K562 (cell line): Measurements from ENCODE around the gene ZNF785. TPM values are rescaled to one million over a fixed set of nuclear protein-coding genes. Genes with fewer than 3 reads are reported as not detected.

Experiments used
- L3MBTL2 ChIP-seq: fragments of 450-650 bp; IDR thresholded peaks from 2 replicates; pipeline ENCODE4 v1.6.1; 2016; ENCODE audit warnings: mild to moderate bottlenecking, moderate library complexity
- POLR2AphosphoS2 ChIP-seq: IDR thresholded peaks from 2 replicates; pipeline ENCODE4 v1.6.1; 2012; ENCODE audit warnings: low read length, improper control_type of control experiment
- POLR3A ChIP-seq: IDR thresholded peaks from 2 replicates; pipeline ENCODE4 v1.6.1; 2011; ENCODE audit warnings: borderline replicate concordance, mild to moderate bottlenecking, moderate library complexity; ENCODE audit not compliant: insufficient read length, insufficient read depth; ENCODE audit errors: extremely low read depth
- polyA plus RNA-seq, 8 experiments: library from polyadenylated mRNA; depleted of rRNA in 4 of 8; stranded (reverse) in 5 of 8; unstranded in 3 of 8; fragments of >200 nt; fragmentation: Nextera tagmentation in 2 of 8; fragmentation: Illumina TruSeq in 1 of 8; extraction: Ambion mirVana in 2 of 8; extraction: Trizol in 1 of 8; gene quantifications; 2 replicates each; pipeline versions ENCODE4 v1.2.1 to v1.2.3, GENCODE V29; 2011 to 2014; ENCODE audit warnings: inconsistent platforms in 1 of 8, missing spikeins in 1 of 8
- total RNA-seq, 7 experiments: library from RNA; depleted of rRNA in 6 of 7; stranded (reverse); fragments of >200 nt in 6 of 7; fragmentation: Illumina TruSeq in 2 of 7; extraction: Trizol in 2 of 7; gene quantifications; 2 replicates each; pipeline versions ENCODE4 v1.2.1 to v1.2.3, GENCODE V29; 2011 to 2021; ENCODE audit warnings: low replicate concordance in 1 of 7
- TF ChIP-seq, protein P1 (sequence below): fragments of 450-650 bp; IDR thresholded peaks from 2 replicates; pipeline ENCODE4 v1.6.1; 2016; ENCODE audit warnings: borderline replicate concordance
- TF ChIP-seq, protein P2 (sequence below): fragments of 250-450 bp; sonication (Bioruptor Pico); IDR thresholded peaks from 2 replicates; pipeline ENCODE4 v1.4.0; 2020
- TF ChIP-seq, protein P3 (sequence below), 2 experiments: fragments of 450-650 bp in 1 of 2; sonication (generic) in 1 of 2; formaldehyde crosslinking in 1 of 2; IDR thresholded peaks; 2 replicates each; pipeline versions ENCODE4 v1.7.1 to v1.9.0; 2016 to 2022; ENCODE audit warnings: inconsistent platforms in 1 of 2, mild to moderate bottlenecking in 1 of 2, missing genetic modification reagents in 1 of 2
- TF ChIP-seq, protein P4 (sequence below): fragments of 250-450 bp; sonication (Bioruptor Pico); IDR thresholded peaks from 2 replicates; pipeline ENCODE4 v1.8.0; 2021; ENCODE audit warnings: mild to moderate bottlenecking, moderate library complexity

Gene ZNF785
- total and polyA plus RNA-seq, 9 of the 15 experiments (the other 6 are each of a cell fraction or from before 2014, with no cell fraction given) = 0.64 to 11.0 (median 6.4) TPM

DNA sequence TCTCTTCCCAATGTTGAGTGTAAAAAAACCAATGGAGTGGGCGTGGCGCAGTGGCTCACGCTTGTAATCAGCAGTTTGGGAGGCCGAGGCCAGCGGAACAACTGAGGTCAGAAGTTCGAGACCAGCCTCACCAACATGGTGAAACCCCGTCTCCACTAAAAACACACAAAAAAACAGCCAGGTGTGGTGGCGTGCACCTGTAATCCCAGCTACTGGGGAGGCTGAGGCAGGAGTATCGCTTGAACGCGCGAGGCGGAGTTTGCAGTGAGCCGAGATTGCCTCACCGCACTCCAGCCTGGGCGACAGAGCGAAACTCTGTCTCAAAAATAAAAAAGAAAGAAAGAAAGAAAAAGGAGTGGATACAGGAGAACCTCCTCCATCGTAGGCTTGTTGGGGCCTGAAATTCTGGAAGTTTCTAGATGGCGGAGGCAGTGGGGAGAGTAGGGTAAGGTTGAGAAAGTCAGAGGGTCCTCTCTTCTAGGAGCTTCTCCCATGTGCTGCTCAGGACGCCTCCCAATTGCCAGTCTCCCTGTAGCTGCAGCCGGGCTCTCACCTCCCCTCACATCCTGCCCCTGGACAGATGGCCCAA, 26.6 kb downstream of the ZNF785 start (continued):
- TF ChIP-seq, protein P1, sequence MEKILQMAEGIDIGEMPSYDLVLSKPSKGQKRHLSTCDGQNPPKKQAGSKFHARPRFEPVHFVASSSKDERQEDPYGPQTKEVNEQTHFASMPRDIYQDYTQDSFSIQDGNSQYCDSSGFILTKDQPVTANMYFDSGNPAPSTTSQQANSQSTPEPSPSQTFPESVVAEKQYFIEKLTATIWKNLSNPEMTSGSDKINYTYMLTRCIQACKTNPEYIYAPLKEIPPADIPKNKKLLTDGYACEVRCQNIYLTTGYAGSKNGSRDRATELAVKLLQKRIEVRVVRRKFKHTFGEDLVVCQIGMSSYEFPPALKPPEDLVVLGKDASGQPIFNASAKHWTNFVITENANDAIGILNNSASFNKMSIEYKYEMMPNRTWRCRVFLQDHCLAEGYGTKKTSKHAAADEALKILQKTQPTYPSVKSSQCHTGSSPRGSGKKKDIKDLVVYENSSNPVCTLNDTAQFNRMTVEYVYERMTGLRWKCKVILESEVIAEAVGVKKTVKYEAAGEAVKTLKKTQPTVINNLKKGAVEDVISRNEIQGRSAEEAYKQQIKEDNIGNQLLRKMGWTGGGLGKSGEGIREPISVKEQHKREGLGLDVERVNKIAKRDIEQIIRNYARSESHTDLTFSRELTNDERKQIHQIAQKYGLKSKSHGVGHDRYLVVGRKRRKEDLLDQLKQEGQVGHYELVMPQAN = peak; percentile 71; the same call in 1 of the 2 replicates
- TF ChIP-seq L3MBTL2 (peak; percentile 2; the same call in 1 of the 2 replicates), POLR2AphosphoS2 (no peak), POLR3A (peak; percentile 34)
- TF ChIP-seq, protein P2, sequence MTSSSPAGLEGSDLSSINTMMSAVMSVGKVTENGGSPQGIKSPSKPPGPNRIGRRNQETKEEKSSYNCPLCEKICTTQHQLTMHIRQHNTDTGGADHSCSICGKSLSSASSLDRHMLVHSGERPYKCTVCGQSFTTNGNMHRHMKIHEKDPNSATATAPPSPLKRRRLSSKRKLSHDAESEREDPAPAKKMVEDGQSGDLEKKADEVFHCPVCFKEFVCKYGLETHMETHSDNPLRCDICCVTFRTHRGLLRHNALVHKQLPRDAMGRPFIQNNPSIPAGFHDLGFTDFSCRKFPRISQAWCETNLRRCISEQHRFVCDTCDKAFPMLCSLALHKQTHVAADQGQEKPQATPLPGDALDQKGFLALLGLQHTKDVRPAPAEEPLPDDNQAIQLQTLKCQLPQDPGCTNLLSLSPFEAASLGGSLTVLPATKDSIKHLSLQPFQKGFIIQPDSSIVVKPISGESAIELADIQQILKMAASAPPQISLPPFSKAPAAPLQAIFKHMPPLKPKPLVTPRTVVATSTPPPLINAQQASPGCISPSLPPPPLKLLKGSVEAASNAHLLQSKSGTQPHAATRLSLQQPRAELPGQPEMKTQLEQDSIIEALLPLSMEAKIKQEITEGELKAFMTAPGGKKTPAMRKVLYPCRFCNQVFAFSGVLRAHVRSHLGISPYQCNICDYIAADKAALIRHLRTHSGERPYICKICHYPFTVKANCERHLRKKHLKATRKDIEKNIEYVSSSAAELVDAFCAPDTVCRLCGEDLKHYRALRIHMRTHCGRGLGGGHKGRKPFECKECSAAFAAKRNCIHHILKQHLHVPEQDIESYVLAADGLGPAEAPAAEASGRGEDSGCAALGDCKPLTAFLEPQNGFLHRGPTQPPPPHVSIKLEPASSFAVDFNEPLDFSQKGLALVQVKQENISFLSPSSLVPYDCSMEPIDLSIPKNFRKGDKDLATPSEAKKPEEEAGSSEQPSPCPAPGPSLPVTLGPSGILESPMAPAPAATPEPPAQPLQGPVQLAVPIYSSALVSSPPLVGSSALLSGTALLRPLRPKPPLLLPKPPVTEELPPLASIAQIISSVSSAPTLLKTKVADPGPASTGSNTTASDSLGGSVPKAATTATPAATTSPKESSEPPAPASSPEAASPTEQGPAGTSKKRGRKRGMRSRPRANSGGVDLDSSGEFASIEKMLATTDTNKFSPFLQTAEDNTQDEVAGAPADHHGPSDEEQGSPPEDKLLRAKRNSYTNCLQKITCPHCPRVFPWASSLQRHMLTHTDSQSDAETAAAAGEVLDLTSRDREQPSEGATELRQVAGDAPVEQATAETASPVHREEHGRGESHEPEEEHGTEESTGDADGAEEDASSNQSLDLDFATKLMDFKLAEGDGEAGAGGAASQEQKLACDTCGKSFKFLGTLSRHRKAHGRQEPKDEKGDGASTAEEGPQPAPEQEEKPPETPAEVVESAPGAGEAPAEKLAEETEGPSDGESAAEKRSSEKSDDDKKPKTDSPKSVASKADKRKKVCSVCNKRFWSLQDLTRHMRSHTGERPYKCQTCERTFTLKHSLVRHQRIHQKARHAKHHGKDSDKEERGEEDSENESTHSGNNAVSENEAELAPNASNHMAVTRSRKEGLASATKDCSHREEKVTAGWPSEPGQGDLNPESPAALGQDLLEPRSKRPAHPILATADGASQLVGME (CRISPR knock-in tag) = no peak
- TF ChIP-seq, protein P3, sequence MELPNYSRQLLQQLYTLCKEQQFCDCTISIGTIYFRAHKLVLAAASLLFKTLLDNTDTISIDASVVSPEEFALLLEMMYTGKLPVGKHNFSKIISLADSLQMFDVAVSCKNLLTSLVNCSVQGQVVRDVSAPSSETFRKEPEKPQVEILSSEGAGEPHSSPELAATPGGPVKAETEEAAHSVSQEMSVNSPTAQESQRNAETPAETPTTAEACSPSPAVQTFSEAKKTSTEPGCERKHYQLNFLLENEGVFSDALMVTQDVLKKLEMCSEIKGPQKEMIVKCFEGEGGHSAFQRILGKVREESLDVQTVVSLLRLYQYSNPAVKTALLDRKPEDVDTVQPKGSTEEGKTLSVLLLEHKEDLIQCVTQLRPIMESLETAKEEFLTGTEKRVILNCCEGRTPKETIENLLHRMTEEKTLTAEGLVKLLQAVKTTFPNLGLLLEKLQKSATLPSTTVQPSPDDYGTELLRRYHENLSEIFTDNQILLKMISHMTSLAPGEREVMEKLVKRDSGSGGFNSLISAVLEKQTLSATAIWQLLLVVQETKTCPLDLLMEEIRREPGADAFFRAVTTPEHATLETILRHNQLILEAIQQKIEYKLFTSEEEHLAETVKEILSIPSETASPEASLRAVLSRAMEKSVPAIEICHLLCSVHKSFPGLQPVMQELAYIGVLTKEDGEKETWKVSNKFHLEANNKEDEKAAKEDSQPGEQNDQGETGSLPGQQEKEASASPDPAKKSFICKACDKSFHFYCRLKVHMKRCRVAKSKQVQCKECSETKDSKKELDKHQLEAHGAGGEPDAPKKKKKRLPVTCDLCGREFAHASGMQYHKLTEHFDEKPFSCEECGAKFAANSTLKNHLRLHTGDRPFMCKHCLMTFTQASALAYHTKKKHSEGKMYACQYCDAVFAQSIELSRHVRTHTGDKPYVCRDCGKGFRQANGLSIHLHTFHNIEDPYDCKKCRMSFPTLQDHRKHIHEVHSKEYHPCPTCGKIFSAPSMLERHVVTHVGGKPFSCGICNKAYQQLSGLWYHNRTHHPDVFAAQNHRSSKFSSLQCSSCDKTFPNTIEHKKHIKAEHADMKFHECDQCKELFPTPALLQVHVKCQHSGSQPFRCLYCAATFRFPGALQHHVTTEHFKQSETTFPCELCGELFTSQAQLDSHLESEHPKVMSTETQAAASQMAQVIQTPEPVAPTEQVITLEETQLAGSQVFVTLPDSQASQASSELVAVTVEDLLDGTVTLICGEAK (IDR thresholded peaks at IDR 0.05) = peak; percentile 60
- TF ChIP-seq, protein P3 (CRISPR knock-in tag; IDR thresholded peaks at IDR 0.05) = no peak
- TF ChIP-seq, protein P4, sequence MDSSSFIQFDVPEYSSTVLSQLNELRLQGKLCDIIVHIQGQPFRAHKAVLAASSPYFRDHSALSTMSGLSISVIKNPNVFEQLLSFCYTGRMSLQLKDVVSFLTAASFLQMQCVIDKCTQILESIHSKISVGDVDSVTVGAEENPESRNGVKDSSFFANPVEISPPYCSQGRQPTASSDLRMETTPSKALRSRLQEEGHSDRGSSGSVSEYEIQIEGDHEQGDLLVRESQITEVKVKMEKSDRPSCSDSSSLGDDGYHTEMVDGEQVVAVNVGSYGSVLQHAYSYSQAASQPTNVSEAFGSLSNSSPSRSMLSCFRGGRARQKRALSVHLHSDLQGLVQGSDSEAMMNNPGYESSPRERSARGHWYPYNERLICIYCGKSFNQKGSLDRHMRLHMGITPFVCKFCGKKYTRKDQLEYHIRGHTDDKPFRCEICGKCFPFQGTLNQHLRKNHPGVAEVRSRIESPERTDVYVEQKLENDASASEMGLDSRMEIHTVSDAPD = no peak
